HEK293 (cell line): ENCODE results near the gene RCN2.

Experiments
- CTCF ChIP-seq: fragments of 450-650 bp; formaldehyde crosslinking; IDR thresholded peaks from 2 replicates; pipeline ENCODE4 v1.5.1; 2016; ENCODE audit warnings: missing biosample characterization, missing genetic modification characterization
- ZNF302 ChIP-seq: fragments of 450-650 bp; formaldehyde crosslinking; IDR thresholded peaks from 2 replicates; pipeline ENCODE4 v1.5.1; 2016; ENCODE audit warnings: missing biosample characterization, missing genetic modification characterization, low read depth
- ZNF423 ChIP-seq: fragments of 450-650 bp; formaldehyde crosslinking; IDR thresholded peaks from 2 replicates; pipeline ENCODE4 v1.5.1; 2016; ENCODE audit warnings: missing biosample characterization, missing genetic modification characterization
- ZNF544 ChIP-seq: fragments of 450-650 bp; formaldehyde crosslinking; IDR thresholded peaks from 2 replicates; pipeline ENCODE4 v1.5.0; 2017; ENCODE audit warnings: missing biosample characterization, missing genetic modification characterization
- ZNF549 ChIP-seq: fragments of 450-650 bp; IDR thresholded peaks from 2 replicates; pipeline ENCODE4 v1.5.1; 2018; ENCODE audit warnings: missing biosample characterization, missing genetic modification characterization, mild to moderate bottlenecking, inconsistent platforms, moderate library complexity
- ZNF707 ChIP-seq: fragments of 450-650 bp; formaldehyde crosslinking; IDR thresholded peaks from 2 replicates; pipeline ENCODE4 v1.5.1; 2016; ENCODE audit warnings: missing biosample characterization, missing genetic modification characterization
- TF ChIP-seq, protein P1 (sequence below): fragments of 450-650 bp; formaldehyde crosslinking; IDR thresholded peaks from 2 replicates; pipeline ENCODE4 v1.5.0; 2017; ENCODE audit warnings: missing biosample characterization, missing genetic modification characterization, borderline replicate concordance

DNA sequence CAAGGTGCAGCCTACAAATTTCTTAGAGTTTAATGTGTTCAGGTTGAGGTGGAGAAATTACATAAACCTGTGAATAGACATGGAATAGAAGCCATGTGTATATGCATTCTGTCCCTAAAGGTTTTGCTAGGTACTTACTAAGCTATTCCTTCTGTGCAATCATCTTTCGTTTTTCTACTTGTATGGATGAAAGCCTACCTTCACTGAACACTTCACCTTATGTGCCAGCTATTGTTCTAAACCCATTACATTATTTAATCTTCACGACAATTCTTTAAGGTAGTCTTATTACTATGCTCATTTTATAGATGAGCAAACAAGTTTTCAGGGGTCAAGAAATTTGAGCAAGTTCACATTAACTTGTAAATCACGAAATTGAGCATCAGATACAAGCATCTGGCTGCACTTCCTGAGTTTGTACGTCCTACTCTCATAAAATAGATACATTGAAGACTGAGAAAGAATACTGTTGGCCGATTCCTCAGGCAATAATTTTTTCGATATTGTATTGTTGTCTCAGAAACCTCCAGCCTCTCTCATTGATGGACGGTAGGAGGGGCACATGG, 635 bp upstream of the RCN2 start:
- TF ChIP-seq CTCF (tag by site-specific recombination) (no peak), ZNF423 (tag by site-specific recombination) (no peak), ZNF549 (tag by site-specific recombination) (no peak), ZNF302 (no peak), ZNF707 (tag by site-specific recombination) (no peak), ZNF544 (no peak)
- TF ChIP-seq, protein P1, sequence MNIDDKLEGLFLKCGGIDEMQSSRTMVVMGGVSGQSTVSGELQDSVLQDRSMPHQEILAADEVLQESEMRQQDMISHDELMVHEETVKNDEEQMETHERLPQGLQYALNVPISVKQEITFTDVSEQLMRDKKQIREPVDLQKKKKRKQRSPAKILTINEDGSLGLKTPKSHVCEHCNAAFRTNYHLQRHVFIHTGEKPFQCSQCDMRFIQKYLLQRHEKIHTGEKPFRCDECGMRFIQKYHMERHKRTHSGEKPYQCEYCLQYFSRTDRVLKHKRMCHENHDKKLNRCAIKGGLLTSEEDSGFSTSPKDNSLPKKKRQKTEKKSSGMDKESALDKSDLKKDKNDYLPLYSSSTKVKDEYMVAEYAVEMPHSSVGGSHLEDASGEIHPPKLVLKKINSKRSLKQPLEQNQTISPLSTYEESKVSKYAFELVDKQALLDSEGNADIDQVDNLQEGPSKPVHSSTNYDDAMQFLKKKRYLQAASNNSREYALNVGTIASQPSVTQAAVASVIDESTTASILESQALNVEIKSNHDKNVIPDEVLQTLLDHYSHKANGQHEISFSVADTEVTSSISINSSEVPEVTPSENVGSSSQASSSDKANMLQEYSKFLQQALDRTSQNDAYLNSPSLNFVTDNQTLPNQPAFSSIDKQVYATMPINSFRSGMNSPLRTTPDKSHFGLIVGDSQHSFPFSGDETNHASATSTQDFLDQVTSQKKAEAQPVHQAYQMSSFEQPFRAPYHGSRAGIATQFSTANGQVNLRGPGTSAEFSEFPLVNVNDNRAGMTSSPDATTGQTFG (tag by site-specific recombination): no peak
